HG03432 (cell line): ENCODE results near the gene HNRNPA3.

Source experiments
- ATAC-seq: cut with Tn5 transposase; IDR thresholded peaks from one replicate; pipeline ENCODE4 v1.9.1; 2021; ENCODE audit warnings: mild to moderate bottlenecking, moderate library complexity; ENCODE audit not compliant: unreplicated experiment

HNRNPA3 gene

GRCh38 chr2:177271981-177272666 is 59.5 kb downstream of the HNRNPA3 start:
- peak; percentile 50 for ATAC-seq

- no peak for ATAC-seq
Measured at GRCh38 chr2:177272765-177273164, 60.2 kb downstream of the HNRNPA3 start.

GRCh38 chr2:177273408-177273807 is 60.8 kb downstream of the HNRNPA3 start:
- ATAC-seq = no peak
